Iris pigment epithelial cell (primary cell): ENCODE measurements around the gene TMEM9.
A peak's percentile ranks its signal among the peaks of the same experiment; 100 is the strongest.
"Not testable (repeated sequence)": the region's sequence is repeated elsewhere in the genome, so short reads cannot be mapped to it uniquely, and the experiment has no call there.

Source experiments
- DNase-seq: peaks from one replicate; pipeline ENCODE4 v3.0.0-alpha.2; 2011; ENCODE audit warnings: low read depth

The TMEM9 gene

DNA sequence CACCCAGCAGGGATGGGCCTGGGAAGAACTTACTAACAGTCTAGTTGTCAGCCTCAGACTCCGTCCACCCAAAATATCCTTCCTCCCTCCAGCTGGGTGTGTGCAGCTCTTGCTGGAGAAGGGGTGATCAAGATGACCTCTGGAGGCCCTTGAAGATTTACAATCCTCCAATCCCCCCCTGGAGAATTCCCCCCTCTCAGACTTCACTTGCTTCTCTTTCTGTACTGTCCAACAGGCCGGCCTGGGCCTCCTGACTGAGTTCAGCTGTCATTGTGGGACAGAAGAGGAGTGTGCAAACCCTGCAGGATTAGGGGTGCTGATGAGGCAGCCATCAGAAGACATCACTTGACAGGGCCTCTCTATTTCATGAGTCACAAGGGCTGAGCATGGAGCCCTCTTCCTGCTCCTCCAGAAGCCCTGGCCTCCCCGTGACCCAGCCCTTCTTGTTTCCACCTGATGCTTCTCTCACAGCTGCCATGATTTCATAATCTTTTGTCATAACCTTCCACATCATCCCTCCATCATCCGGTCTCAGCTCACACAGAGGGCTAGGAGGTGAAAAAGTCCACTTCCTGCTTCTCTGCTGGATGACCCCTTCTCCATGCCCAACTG is 18.8 kb upstream of the TMEM9 start:
- DNase-seq: peak; percentile 66

DNA sequence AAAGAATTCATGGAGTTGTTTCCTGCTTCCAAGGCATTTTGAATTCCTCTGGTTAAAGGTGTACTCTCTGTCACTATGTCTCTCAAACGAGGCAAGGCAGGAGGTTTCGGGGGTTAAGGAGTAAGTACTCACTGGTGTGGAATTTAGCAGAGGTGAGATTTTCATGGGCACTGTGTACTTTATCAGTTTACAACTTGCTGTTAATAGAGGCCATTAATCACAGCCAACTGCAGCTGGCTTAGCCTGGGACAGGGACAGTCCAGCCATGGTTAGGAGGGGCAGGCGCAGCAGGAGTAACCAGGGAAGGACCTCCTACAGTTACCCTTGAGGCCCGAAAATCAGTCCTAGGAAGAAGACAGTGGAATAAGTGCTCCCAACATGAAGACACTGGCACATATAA is 18.1 kb upstream of the TMEM9 start:
- no peak for DNase-seq

DNA sequence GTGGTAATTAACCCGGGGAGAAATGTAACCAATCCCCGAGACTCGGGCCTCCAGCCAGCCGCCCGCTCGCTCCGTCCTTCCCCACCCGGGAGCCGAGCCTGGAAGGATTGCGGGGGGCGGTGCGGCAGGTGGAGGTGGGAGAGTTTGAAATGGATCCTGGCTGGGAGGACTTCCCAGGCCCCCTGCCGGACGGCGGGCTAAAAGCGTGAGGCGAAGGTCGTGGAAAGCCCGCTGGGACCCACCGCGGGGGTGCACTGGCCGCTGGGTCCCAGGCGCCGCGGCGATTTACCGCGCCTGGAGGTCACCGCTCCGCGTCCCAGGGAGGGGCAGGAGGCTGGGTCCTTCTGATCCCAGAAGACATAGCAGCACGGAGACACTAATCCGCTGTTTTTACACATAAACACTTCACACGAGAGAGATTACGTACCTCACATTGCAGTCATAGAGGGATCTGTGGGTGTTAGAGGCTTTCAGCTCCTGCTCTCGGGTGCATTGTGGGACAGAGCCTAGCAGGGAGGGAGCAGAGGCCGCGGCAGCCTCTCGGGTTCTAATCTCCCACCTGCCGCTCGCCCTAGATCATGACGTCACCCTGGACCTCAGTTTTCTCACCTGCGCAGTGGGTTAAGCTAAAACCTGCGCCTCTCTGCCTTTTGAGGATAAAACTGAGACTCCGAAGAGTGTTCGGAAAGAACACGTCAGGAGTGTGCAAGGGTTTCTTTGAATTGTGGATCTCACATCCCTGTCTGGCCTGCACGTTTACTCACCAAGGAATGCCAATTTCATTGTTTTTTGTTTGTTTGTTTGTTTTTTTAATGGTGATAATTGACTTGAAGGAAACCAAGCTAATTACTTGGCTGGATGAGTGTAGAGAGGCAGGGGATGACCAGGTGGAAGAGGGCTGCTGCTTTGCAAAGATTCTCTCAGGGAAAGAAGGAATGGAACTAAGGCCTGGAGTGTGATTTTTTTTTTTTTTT is 17.1 kb upstream of the TMEM9 start:
- peak; percentile 71 for DNase-seq

DNA sequence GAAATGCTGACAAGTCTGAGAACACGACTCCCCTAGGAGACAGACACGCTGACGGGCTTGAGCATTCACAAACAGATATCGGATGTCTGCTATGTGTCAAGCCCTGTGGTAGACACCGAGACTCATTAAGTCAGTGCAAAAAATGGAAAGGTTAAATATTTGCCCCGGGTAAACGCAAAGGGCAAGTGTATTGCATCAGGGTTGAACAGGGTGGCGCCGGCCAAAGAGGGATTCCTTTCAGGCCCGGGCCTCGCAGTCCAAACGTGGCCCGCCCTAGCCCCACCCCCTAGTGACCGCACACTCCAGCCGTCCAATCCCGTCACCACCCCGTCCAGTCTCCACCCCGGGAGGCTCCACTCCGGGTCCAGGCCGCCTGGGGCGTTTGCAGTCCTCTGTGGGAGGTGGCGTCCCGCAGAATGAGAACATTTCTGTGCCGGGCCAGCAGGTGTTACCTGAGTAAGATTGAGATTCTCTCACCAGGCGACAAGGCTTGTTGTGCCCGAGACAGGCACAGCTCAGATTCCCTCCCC is 16.3 kb upstream of the TMEM9 start:
- DNase-seq: peak; percentile 95

DNA sequence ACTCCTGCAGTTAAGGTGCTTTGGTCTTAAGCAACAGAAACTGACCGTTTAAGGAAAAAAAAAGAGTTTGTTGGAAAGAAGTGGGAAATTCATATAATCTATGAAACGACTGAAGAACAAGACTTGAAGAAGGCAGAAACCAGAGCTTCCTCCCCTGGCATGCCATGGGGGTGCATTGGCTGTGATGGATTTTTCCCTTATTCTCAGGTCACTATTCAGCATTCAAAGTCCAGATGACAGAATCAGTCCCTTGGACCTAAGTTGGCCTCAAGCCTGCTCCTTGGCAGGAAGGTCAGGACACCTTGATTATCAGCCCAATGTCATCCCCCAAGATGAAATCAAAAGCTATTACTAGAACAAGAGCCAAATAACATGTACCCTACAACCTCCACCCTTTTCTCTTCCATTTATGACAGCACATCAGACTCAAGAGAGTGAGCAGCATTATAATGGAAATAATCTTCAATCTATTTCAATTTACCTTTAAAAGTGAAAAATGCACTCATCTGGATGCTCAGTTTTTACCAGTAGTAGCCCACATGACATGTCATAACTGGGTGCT is 15.8 kb upstream of the TMEM9 start:
- DNase-seq: no peak

DNA sequence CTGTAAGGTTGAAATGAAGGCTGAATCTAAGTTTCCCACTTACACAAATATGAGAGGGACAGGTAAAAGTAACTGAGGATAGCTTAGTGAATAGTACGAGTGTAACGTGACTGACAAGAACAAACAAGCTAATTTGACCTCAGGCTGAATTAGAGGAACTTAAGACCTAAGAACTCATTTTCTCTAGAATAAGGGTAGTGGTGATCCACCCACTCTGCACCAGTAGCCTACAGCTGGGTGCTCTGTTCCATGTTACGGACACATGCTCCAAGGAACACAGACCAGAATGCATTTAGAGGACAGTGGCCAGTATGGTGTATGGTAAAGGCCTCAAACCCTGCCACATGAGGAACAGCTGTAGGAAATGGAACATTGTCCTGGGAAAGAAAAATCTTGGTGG is 14.9 kb upstream of the TMEM9 start:
- DNase-seq: no peak

DNA sequence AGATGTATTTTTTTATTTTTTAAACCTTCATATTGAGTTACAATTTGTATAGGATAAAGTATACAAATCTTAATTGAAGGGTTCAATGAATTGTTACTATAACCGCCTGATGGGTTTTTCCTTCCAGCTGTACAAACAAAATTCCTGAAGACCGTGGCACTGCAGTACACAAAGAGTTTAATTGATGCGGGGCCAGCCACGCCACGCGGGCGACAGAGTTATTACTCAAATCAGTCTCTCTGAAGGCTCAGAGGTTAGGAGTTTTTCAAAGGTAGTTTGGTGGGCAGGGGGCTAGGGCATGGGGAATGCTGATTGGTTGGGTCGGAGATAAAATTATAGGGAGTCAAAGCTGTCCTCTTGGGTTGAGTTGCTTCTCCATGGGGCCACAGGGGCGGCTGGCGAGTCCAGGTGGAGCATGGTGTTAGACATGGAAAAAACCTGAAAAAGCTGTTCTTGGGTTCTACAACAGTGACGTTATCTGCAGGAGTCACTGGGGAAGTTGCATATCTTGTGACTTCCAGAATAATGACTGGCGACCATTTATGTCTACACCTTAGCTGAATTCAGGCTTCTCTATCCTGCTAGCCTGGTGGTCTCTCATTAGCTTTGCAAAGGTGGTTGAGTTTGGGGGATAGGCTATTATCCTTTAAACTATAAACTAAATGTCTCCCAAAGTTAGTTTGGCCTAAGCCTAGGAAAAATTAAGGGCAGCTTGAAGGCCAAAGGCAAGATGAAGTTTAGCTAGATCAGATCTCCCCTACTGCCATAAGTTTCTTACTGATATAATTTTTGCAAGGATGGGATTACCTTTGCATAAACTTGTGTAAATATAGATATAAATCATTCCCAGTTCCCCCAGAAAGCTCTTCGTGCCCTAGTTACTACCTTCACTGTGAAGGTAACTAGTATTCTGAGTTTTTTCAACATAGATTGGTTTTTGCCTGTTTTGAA is 13.0 kb upstream of the TMEM9 start:
- DNase-seq: no peak

DNA sequence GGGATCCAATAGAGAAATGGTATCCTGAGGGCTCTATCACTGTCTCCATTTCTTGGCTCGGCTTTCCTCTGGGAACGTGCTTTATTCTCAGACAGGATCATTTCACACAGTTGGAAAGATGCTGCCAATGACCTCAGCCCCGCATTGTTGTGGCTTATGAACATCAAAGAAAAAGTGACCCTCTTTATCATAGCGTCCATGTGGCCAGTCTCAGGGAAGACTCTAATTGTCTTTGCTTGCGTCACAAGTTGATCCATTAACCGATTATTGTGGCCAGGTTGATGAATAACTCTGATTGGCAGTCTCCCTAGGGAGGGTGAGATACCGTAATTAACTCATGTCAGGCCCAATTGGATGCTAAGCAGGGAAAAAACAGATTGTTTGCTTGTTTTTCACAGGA is 10.4 kb upstream of the TMEM9 start:
- DNase-seq: no peak

DNA sequence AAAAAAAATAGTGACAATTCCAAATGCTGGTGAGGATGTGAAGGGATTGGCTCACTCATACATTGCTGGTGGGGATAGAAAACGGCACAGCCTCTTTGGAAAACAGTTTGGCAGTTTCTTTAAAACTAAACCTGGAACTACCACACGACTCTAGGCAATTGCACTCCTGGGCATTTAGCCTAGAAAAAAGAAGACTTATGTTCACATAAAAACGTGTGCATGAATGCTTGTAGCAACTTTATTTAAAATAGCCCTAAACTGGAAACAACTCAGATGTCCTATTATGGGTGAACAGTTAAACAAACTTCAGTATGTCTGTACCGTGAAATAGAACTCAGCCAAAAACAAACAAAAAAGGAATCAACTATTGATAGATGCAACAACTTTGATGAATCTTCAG is 9.4 kb upstream of the TMEM9 start:
- DNase-seq: no peak

DNA sequence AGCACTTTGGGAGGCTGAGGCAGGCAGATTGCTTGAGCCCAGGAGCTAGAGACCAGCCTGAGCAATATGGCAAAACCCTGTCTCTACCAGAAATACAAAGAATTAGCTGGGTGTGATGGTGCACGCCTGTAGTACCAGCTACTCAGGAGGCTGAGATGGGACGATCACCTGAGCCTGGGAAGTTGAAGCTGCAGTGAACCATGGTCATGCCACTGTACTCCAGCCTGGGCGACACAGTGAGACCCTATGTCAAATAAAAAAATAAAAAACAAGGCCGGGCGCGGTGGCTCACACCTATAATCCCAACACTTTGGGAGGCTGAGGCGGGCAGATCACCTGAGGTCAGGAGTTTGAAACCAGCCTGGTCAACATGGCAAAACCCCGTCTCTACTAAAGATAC is 8.8 kb upstream of the TMEM9 start:
- not testable (repeated sequence) for DNase-seq

DNA sequence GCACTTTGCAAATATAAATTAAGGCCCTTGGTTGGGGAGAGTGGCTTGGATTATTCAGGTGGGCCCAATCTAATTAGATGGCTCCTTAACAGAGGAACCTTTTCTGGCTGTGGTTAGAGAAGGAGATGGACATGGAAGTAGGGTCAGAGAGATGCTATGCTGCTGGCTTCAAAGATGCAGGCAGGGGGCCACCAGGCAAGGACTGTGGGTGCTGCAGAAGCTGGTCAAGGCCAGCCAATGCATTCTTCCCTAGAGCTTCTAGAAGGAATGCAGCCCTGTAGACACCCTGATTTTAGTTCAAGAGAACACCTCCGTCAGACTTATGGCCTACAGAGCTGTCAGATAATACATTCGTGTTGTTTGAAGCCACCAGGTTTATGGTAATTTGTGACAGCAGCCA is 3.7 kb upstream of the TMEM9 start:
- no peak for DNase-seq

DNA sequence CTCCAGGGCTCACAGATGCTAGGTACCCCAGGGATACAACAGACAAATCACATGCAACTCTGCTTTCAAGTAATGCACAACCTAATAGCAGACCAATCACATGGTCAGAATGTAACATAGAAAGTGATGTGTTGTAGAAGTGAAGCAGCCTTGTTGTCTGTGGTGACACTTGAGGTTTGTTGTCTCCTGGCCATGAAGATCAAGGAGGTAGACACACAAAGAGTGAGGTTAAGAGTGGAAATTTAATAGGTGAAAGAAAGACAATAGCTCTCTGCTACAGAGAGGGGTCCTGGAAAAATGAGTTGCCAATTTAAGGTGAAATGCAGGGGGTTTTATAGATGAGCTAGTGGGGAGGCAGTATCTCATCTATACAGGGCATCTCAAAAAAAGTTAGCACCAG is 2.5 kb upstream of the TMEM9 start:
- no peak for DNase-seq

DNA sequence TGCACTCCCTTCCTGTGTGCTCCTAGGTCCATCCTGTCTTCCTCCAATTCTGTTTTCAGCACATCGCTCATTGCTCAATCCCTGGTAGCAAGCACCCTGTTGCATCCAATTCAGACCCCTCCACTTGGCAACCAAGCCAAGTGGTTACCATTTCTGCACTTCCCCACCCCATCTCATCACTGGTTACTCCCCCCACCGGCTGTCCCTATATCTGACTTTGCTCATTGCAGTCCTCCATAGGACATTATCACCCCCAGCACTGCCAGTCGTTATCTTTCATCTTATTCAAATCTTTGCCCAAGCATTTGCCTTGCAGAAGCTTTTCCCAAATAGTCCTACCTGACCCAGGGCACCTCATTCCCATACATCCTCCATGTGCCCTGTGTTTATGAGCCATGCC is 2.1 kb upstream of the TMEM9 start:
- DNase-seq: no peak

DNA sequence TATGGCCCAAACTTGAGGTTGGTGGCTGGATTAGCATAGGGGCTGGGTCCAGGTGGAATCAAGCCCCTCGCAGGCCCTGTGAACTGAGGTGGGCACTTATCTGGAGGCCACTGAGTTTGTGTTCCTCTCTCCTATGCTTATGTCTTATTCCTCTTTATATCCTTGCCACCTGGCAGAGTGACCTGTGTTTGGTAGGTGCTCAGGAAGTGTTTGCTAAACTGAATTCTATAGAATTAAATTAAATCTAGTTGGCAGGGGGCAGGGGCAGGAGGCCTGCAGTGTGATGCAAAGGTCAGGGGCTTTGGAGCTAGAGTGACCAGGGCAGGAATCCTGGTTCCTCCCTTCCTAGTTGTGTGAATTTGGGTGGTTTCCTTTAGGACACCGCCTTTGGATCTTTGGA is 1.1 kb upstream of the TMEM9 start:
- no peak for DNase-seq

DNA sequence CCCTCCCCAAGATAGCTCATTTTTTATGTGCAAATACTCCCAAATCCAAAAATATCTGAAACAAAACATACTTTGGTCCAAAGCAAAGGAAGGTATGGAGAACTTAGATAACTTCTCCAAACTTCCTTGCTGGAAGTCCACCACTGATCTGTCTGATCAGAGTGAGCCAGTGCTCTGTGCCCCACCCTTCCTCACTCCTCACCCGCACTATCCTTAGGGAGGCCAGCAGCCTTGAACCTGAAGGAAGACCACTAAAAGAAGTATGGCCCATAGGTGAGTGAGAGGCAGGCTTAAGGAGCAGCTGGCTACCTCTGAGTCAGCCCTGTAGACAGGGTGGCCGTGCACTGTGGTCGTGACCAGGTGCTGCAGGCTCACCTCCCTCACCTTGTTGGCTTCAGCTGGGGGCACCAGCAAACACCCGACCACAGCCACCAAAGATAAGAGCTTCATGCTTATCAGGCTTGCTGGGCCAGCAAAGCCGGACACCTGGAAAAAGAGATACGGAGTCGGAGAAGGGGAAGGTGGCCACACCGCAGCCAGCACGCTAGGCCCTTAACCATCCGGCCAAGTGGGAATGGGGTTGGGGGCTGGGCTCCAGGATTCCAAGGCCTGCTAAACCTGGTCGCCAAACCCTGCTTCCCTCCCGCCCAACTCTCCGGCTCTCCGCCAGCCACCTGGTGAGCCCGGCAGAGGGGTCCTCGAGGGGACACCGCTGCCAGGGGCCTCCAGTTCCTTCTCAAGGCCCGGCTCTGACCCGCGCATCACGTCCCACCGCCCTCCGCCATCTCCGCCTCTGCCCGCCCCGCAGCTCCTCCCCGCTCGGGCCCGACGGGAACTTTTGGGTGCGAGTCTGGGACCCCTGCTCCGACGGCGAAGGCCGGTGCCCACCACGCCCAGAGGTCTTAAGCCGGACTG is 543 bp downstream of the TMEM9 start:
- no peak for DNase-seq

DNA sequence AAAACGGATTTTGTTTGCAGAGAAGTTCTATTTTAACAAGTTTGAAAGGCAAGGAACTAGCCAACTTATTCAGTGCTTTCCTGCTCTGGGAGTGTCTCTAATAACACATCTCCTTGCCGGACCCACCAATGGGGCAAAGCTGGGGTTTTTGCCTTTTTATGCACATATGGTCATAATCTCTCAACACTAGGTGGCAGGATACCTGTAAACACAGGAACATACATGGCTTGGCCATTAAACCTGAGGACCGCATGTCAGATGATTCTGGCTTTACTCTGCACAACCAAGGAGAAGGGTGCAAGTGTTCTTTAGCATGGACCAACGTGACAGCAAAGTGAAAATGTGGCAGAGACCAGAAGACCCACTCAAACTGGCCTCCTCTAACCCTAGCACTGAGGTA is 4.9 kb downstream of the TMEM9 start:
- DNase-seq: peak; percentile 51

DNA sequence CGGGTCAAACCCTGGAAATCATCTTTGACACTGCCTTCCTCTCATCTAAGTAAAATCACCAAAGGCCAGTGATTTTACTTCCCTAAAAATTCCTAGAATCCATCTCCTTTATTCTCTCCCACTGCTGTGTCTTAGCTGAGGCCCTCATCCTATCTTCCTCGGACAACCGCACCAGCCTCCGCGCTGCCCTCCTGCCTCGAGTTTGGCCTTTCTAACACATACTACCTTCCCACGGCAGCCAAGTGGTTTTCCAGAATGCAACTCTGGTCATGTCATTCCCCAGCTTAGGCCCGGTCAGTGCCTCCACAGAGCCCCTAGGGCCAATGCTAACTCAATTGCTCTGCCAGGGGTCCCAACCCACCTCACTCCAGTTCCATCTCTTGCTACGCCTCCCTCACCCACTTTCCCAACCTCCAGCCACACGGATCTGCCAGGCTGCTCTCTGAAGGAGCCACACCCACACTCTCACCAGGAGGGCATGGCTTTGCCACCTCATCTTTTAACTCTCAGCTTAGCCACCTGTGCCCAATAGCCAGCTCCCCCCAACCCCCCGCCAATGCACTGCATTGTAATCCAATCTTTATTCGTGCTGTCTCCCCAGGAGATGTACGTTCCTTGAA is 6.8 kb downstream of the TMEM9 start:
- no peak for DNase-seq

DNA sequence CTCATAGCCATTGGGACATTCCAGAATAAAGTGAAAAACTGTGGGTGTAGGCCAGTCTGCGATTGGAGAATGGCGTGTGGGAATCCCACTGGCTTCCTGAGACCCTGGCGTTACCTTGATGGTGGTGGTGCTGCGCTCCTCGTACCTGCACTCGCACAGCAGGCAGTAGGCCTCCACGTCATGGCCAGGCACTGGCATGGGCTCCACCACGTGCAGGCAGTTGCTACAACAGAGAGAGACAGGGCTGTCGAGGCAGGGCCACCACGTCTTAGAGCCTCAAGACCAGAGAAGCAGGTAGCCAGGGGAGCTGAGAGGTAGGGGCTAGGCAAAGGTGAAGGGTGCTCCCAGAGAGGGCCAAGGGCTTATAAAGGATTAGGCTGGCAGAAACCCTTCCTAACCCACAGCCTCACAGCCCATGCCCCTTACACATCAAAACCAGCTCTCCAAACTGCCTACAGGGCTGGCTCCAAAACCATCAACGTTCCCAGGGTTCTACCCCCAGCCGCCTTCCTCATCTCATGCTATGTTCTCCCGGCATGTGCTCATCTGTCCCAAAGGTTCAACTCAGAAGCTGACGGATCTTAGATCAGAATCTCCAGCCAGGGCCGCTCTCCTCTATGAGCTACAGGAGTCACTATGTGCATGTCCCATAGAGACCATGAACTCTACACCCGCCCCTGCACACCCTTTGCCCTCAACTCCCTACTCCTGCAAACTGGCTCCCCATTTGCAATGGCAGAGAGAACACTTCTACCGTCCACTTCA is 7.5 kb downstream of the TMEM9 start:
- no peak for DNase-seq

DNA sequence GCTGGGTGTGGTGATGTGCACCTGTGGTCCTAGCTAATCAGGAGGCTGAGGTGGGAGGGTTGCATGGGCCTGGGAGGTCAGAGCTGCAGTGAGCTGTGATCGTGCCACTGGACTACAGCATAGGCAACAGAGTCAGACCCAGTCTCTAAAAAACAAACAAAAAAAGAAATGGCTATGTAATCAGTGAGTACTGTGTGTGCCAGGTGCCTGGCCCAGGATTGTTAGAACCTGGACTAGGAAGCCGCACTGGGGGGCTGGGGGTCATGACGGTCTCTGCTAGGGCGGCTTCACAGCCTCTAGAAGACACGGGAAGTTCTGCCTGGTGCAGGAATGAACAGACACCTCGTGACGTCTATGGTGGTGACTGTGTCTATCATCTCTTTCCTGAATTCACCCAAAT is 8.5 kb downstream of the TMEM9 start:
- DNase-seq: no peak

DNA sequence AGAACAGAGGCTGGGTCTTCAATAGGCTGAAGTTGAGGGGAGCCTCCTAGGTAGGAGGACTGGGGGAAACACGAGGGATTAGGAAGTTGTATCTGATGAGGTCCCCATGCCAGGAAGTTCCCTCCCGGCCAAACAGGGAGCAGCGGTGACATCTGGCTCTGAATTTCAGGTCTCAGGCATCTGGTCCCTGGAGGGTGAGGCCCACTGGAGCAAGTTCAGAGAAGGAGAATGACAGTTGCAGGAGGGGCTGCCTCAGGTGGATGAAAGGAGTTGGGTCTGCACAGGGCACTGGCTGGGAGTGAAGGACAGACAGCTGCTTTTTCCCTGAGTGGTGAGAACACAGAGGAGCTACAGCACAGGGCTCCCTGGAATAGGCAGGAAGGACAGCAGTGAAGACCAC is 9.1 kb downstream of the TMEM9 start:
- DNase-seq: no peak
